ENCODE results near the gene P2RY10.

GRCh38 chrX:78945186-78945912 lies at the start of gene P2RY10:
- no peak for TF ChIP-seq EZH2phosphoT487 (IDR thresholded peaks at IDR 0.05; ENCODE audit: borderline replicate concordance, low read length)
- TF ChIP-seq EZH2 (IDR thresholded peaks at IDR 0.05; ENCODE audit: low read length, unreplicated experiment), result no peak
